Testis (tissue), 2 donors: ENCODE measurements around the gene ARID1B.

Experiments
- CTCF ChIP-seq, 3 experiments: fragments of 450-650 bp in 2 of 3; fragments of 200-600 bp in 1 of 3; sonication (generic) in 1 of 3; IDR thresholded peaks; one replicate each; pipeline ENCODE4 v1.5.1; 2016 to 2019; ENCODE audit warnings: antibody characterized with exemption in 3 of 3, mild to moderate bottlenecking in 2 of 3, moderate library complexity in 1 of 3
- POLR2A ChIP-seq: fragments of 450-650 bp; IDR thresholded peaks from one replicate; pipeline ENCODE4 v1.6.1; 2017; ENCODE audit warnings: antibody characterized with exemption, mild to moderate bottlenecking, moderate library complexity

DNA sequence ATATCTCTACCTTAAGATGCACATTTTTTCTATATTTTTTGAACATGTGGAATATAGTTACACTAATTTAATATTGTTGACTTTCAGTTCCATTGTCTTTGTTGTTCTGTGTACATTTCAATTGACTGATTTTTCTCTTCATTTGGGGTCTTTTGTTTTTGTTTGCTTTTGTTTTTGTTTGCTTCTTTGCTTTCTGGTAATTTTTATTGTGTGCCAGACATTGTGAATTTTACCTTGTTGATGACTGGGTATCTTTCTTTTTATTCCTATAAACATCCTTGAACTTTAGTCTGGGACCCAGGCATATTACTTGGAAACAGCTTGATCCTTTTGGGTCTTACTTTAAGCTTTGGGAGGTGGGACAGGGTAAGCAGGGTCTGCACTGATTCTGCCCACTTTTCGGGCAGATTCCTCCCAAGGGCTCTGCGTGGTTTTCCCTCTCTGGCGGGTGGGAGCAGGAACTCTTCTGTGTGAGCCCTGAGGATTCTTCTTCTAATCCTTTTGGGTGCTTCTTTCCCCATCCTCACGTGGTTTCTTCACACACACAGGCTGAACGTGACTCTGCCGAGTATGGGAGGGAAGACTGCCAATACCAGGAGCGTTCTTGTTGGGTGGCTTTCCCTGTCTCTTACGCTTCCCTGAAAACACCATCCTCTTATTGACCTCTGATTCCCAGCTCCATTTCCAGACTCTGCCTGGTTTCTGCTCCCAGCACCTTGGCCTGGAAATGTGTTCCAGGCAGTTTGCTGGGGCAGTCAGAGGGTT is 200.5 kb downstream of the ARID1B start:
- TF ChIP-seq POLR2A (no peak), CTCF (IDR thresholded peaks at IDR 0.05) (no peak)
